Fibroblast of lung (primary cell): ENCODE measurements around the gene MYRFL.

Experiments used
- CTCF ChIP-seq, 2 donors: IDR thresholded peaks in 1 of 2; conservative IDR thresholded peaks in 1 of 2; 1 replicate in 1 of 2; 2 replicates in 1 of 2; pipeline ENCODE4 v1.5.1; 2011 to 2012; ENCODE audit warnings: low read length in 2 of 2, control low read depth in 1 of 2, inconsistent platforms in 1 of 2, low read depth in 1 of 2, mild to moderate bottlenecking in 1 of 2
- EZH2 ChIP-seq: IDR thresholded peaks from 2 replicates; pipeline ENCODE4 v1.5.1; 2012; ENCODE audit warnings: low read length, control low read depth, mild to moderate bottlenecking; ENCODE audit errors: missing control alignments

GRCh38 chr12:69972136-69972535 lies 147.1 kb downstream of the MYRFL start:
- TF ChIP-seq EZH2 (no peak), CTCF (conservative IDR thresholded peaks at IDR 0.05 in 1 of 2, IDR thresholded peaks at IDR 0.05 in 1 of 2; ENCODE audit: low read depth in 1 of 2, low read length in 2 of 2) (no peak)
